Osteoblast (primary cell): ENCODE results near the gene HBS1L. TPM values are rescaled to one million over a fixed set of nuclear protein-coding genes. Genes with fewer than 3 reads are reported as not detected.

Experiments used
- DNase-seq: peaks from one replicate; pipeline ENCODE4 v3.0.0; 2011; ENCODE audit warnings: low spot score, mixed read lengths; ENCODE audit not compliant: insufficient read length; ENCODE audit errors: missing footprints
- H2AFZ ChIP-seq: 2 replicates; pipeline ENCODE4 v1.6.0; 2011; ENCODE audit warnings: mild to moderate bottlenecking, low read length
- H3K27ac ChIP-seq: 2 replicates; pipeline ENCODE4 v1.5.1; 2011; ENCODE audit warnings: mild to moderate bottlenecking, low read depth, low read length, moderate library complexity
- H3K27me3 ChIP-seq: 2 replicates; pipeline ENCODE4 v1.6.0; 2012; ENCODE audit warnings: mild to moderate bottlenecking, control low read depth, inconsistent platforms, low read length, moderate library complexity; ENCODE audit not compliant: insufficient read depth
- H3K36me3 ChIP-seq: 2 replicates; pipeline ENCODE4 v1.5.1; 2011; ENCODE audit warnings: mild to moderate bottlenecking, low read length, control low read depth, moderate library complexity; ENCODE audit not compliant: insufficient read depth
- H3K4me1 ChIP-seq: 2 replicates; pipeline ENCODE4 v1.5.1; 2011; ENCODE audit warnings: mild to moderate bottlenecking, low read length, control low read depth, moderate library complexity; ENCODE audit not compliant: insufficient read depth
- H3K4me2 ChIP-seq: 2 replicates; pipeline ENCODE4 v1.6.0; 2011; ENCODE audit warnings: mild to moderate bottlenecking, low read length; ENCODE audit not compliant: insufficient read depth
- H3K4me3 ChIP-seq: fragments of 200-600 bp; sonication (generic); 3 replicates; pipeline ENCODE4 v1.5.1; 2012; ENCODE audit warnings: mild to moderate bottlenecking, low read length, inconsistent platforms; ENCODE audit not compliant: insufficient read depth
- H3K79me2 ChIP-seq: 2 replicates; pipeline ENCODE4 v1.6.0; 2012; ENCODE audit warnings: mild to moderate bottlenecking, low read length, control low read depth, inconsistent platforms; ENCODE audit not compliant: insufficient read depth
- H3K9me3 ChIP-seq: 2 replicates; pipeline ENCODE4 v1.5.1; 2011; ENCODE audit warnings: low read depth, low read length, control low read depth
- H4K20me1 ChIP-seq: 2 replicates; pipeline ENCODE4 v1.6.0; 2012; ENCODE audit warnings: mild to moderate bottlenecking, low read length, control low read depth; ENCODE audit not compliant: insufficient read depth
- CTCF ChIP-seq: IDR thresholded peaks from 2 replicates; pipeline ENCODE4 v1.5.1; 2011; ENCODE audit warnings: mild to moderate bottlenecking, low read depth, low read length, moderate library complexity; ENCODE audit errors: extremely low read depth
- total RNA-seq: library from RNA; depleted of rRNA; stranded (reverse); fragments of >200 nt; gene quantifications from 2 replicates; pipeline ENCODE4 v1.2.3, GENCODE V29; 2012

The HBS1L gene
- total RNA-seq, 1 donor, result 94.8 TPM

GRCh38 chr6:134999107-134999506 is 55.5 kb downstream of the HBS1L start:
- H3K27me3 ChIP-seq, result no peaks in the 10 kb centered on the region
- no peak overlapping the region for H3K27ac ChIP-seq
- no peak overlapping the region for H3K4me2 ChIP-seq
- H3K79me2 ChIP-seq, result no peaks in the 10 kb centered on the region
- H3K4me1 ChIP-seq, result no peaks in the 10 kb centered on the region
- DNase-seq, result no peak
- peaks cover 9% of the 10 kb centered on the region for H3K36me3 ChIP-seq
- H2AFZ ChIP-seq, result no peak overlapping the region
- no peaks in the 10 kb centered on the region for H3K9me3 ChIP-seq
- H4K20me1 ChIP-seq, result no peaks in the 10 kb centered on the region
- no peak for TF ChIP-seq CTCF
- no peak overlapping the region for H3K4me3 ChIP-seq

GRCh38 chr6:134997133-134997995 is 57.3 kb downstream of the HBS1L start:
- no peak overlapping the region for H3K4me3 ChIP-seq
- no peak overlapping the region for H2AFZ ChIP-seq
- no peak for DNase-seq
- H3K4me1 ChIP-seq, result no peaks in the 10 kb centered on the region
- TF ChIP-seq CTCF, result no peak
- no peaks in the 10 kb centered on the region for H3K79me2 ChIP-seq
- no peaks in the 10 kb centered on the region for H4K20me1 ChIP-seq
- no peak overlapping the region for H3K27ac ChIP-seq
- no peaks in the 10 kb centered on the region for H3K27me3 ChIP-seq
- no peak overlapping the region for H3K4me2 ChIP-seq
- peaks cover 10% of the 10 kb centered on the region for H3K36me3 ChIP-seq
- no peaks in the 10 kb centered on the region for H3K9me3 ChIP-seq

GRCh38 chr6:134995536-134995935 is 59.1 kb downstream of the HBS1L start:
- no peaks in the 10 kb centered on the region for H3K27me3 ChIP-seq

More at GRCh38 chr6:134995536-134995935, 59.1 kb downstream of the HBS1L start:
- no peak for TF ChIP-seq CTCF
- Histone ChIP-seq H3K79me2 (no peaks in the 10 kb centered on the region), H3K9me3 (no peaks in the 10 kb centered on the region), H3K4me2 (no peak overlapping the region), H4K20me1 (no peaks in the 10 kb centered on the region), H3K4me3 (no peak overlapping the region), H3K27ac (no peak overlapping the region), H3K36me3 (peaks cover 17% of the 10 kb centered on the region), H3K4me1 (no peaks in the 10 kb centered on the region), H2AFZ (no peak overlapping the region)
- no peak for DNase-seq
